Measurements from ENCODE around the gene JARID2.

GRCh38 chr6:15528870-15529269 is 283.0 kb downstream of the JARID2 start:
- TF ChIP-seq CTCF (conservative IDR thresholded peaks at IDR 0.05 in 1 of 2, IDR thresholded peaks at IDR 0.05 in 1 of 2; ENCODE audit: extremely low read depth in 1 of 2, insufficient read depth in 1 of 2, low read depth in 1 of 2, low read length in 2 of 2) (no peak), EZH2 (IDR thresholded peaks at IDR 0.05; ENCODE audit: borderline replicate concordance, low read length) (no peak)

Measured in mammary epithelial cell (primary cell).